ENCODE measurements around the gene CLDN9.
A peak's percentile ranks its signal among the peaks of the same experiment; 100 is the strongest.

Gene CLDN9

DNA sequence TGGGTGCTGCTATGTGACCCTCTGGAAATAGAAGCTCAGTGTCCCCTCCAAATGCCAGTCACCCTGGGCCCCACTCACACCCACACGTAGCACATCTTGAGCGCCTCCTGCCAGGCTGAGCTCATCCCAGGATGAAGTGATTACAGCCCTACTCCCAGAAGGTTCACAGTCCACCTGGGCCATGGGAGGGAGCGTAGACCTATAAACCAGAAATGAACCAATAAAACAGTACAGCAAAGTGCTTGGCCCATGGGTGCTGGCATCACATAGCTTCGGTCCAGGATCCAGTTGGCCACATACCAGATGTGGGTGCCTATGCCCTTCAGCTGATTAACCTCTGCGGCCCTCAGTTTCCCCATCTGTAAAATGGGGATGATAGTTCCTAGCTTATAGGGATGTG is 26.2 kb downstream of the CLDN9 start:
- TF ChIP-seq, protein P1, sequence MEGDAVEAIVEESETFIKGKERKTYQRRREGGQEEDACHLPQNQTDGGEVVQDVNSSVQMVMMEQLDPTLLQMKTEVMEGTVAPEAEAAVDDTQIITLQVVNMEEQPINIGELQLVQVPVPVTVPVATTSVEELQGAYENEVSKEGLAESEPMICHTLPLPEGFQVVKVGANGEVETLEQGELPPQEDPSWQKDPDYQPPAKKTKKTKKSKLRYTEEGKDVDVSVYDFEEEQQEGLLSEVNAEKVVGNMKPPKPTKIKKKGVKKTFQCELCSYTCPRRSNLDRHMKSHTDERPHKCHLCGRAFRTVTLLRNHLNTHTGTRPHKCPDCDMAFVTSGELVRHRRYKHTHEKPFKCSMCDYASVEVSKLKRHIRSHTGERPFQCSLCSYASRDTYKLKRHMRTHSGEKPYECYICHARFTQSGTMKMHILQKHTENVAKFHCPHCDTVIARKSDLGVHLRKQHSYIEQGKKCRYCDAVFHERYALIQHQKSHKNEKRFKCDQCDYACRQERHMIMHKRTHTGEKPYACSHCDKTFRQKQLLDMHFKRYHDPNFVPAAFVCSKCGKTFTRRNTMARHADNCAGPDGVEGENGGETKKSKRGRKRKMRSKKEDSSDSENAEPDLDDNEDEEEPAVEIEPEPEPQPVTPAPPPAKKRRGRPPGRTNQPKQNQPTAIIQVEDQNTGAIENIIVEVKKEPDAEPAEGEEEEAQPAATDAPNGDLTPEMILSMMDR (IDR thresholded peaks at IDR 0.05; ENCODE audit: control insufficient read depth, insufficient read depth, low read depth, low read length, missing control alignments), result no peak
- H3K4me3 ChIP-seq (ENCODE audit: control insufficient read depth, low read depth, low read length), result no peak overlapping the region
- DNase-seq (ENCODE audit: low read depth), result no peak

DNA sequence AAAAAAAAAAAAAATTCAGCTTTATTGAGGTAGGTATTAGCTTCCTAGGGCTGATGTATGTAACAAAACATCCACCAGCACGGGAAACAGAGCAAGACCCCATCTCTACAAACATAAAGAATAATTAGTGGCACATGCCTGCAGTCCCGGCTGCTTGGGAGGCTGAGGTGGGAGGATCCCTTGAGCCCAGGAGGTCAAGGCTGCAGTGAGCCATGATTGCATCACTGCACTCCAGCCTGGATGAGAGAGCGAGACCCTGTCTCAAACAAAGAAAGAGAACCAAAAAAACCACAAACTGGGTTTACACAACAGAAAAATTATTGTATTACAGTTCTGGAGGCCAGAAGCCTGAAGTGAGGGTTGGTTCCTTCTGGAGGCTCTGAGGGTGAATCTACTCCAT is 29.7 kb downstream of the CLDN9 start:
- no peak overlapping the region for H3K4me3 ChIP-seq (ENCODE audit: control insufficient read depth, low read depth, low read length)
- no peak for DNase-seq (ENCODE audit: low read depth)
- TF ChIP-seq, protein P1 (IDR thresholded peaks at IDR 0.05; ENCODE audit: control insufficient read depth, insufficient read depth, low read depth, low read length, missing control alignments), result no peak

DNA sequence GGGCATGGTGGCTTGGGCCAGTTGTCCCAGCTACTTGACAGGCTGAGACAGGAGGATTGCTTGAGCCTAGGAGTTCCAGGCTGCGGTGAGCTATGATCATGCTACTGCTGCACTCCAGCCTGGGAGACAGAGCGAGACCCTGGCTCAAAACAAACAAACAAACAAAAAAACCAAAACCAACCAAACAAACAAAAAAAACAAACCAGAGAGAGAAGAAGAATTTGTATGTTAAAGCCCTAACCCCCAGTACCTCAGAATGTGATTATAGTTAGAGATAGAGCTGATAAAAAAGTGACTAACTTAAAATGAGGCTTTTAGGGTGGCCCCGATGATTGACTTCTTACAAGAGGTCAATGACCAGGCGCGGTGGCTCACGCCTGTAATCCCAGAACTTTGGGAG is 32.0 kb downstream of the CLDN9 start:
- DNase-seq (ENCODE audit: low read depth), result no peak
- H3K4me3 ChIP-seq (ENCODE audit: control insufficient read depth, low read depth, low read length), result no peak overlapping the region
- TF ChIP-seq, protein P1 (IDR thresholded peaks at IDR 0.05; ENCODE audit: control insufficient read depth, insufficient read depth, low read depth, low read length, missing control alignments), result no peak

DNA sequence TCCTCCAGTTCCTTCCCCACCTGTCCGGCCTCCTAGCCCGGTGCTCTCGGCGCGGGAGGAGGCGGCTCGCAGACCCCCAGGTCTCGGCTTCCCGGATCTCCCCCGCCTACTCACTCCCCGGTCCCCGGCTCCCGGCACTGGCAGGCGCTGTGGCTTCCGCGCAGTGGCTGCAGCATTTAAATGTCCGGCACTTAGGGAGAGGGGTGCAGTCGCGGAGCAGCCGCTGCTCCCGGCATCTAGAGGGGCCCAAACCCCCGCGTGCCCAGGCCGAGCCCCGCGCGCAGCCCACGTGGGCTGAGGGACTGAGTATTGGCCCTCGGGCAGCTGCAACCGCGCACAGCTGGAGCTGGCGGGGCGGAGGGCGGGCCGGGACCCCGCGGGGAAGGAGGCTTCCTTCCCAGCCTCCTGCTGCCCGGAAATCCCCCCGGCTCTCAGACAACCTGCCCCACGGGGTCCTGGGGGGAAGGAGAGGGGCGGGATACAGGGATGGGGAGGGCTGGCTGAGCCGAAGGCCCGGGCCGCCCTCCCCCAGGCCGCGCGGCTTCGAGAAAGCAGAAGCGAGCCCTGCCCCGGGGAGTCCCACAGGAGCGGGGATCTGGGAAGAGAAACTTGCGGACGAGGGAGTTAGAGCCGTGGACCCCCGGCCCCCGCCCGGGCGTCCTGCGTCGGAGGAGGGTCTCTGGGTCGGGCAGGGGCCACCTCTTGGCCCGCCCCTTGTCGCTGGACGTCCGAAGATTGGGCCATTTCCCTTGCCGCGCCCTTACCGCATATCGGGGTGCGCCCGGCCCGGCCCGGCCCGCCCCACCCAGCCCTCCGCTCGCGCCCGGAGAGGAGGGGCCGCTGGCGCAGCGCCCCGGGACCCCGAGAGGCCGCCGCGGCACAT is 33.3 kb downstream of the CLDN9 start, which contains the start of gene MMP25:
TSS of gene MMP25 (plus strand) at position 804 of the 883 bp plus-strand sequence. CDS start 357 bp downstream, outside the sequence.
- H3K4me3 ChIP-seq (ENCODE audit: control insufficient read depth, low read depth, low read length), result peak within 1 kb of the TSS; percentile 50
- TF ChIP-seq, protein P1 (IDR thresholded peaks at IDR 0.05; ENCODE audit: control insufficient read depth, insufficient read depth, low read depth, low read length, missing control alignments), result no peak
- DNase-seq (ENCODE audit: low read depth), result no peak

DNA sequence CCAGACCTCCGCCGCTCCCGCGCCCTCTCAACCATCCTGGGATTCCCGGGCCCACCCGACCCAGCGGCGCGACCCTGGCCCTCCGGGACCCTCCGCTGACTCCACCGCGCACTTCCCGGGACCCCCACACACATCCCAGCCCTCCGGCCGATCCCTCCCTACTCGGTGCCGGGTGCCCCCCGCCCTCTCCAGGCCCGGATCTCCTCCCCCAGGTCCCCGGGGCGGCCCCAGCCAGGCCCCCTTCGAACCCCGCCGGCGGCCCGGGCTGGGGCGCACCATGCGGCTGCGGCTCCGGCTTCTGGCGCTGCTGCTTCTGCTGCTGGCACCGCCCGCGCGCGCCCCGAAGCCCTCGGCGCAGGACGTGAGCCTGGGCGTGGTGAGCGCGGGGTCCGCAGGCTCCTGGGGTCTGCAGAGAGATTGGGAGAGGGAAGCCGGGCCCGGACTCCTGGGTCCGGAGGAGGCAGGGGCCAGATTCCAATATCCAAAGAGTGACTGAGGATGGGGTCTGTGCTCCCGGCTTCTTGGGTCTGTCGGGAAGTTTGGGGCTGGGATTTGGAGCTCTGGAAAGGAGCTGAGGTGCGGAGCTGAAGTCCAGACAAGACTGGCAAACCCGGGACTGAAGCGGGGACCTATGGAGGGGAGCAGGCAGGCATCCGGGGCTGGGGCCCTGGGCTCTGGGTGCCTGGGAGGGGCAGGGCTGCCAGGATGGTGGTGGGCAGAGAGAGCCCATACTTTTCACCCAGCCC is 34.1 kb downstream of the CLDN9 start:
- TF ChIP-seq, protein P1 (IDR thresholded peaks at IDR 0.05; ENCODE audit: control insufficient read depth, insufficient read depth, low read depth, low read length, missing control alignments), result no peak
- H3K4me3 ChIP-seq (ENCODE audit: control insufficient read depth, low read depth, low read length), result no peak overlapping the region
- no peak for DNase-seq (ENCODE audit: low read depth)

DNA sequence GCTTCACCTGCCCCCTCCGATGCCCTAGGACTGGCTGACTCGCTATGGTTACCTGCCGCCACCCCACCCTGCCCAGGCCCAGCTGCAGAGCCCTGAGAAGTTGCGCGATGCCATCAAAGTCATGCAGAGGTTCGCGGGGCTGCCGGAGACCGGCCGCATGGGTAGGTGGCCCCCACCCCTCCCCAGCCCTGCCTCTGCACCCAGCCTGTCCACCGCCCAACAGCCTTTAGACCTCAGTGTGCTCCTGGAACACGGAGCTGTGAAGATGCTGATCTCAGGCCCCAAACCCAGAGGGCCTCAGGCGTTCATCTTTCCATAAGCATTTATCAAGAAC is 34.6 kb downstream of the CLDN9 start:
- DNase-seq (ENCODE audit: low read depth), result no peak
- H3K4me3 ChIP-seq (ENCODE audit: control insufficient read depth, low read depth, low read length), result no peak overlapping the region

More for the DNA sequence above, 34.6 kb downstream of the CLDN9 start:
- TF ChIP-seq, protein P1 (IDR thresholded peaks at IDR 0.05; ENCODE audit: control insufficient read depth, insufficient read depth, low read depth, low read length, missing control alignments), result no peak

Data from AG09309 (cell line).